Measurements from ENCODE around the gene CDH20.

DNA sequence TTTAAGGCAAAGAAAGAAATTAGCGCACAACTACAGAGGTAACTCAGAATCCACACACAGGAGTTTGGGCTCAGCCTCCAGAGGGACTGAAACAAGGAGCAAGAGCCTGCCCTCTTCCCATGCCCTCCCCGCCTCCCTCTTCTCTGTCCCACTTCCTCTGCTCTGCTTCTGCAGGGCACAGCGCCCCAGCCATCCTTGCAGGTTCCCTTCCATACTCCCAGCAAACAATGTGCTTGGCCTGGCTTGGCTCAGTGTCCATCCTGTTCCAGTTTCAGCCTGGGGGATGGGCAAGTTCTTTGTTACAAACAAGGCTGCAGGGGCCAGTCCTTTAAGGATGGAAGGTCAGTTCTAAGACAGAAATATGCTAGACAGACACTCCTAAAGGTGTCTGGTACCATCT, 133.5 kb downstream of the CDH20 start:
- TF ChIP-seq, protein P1, sequence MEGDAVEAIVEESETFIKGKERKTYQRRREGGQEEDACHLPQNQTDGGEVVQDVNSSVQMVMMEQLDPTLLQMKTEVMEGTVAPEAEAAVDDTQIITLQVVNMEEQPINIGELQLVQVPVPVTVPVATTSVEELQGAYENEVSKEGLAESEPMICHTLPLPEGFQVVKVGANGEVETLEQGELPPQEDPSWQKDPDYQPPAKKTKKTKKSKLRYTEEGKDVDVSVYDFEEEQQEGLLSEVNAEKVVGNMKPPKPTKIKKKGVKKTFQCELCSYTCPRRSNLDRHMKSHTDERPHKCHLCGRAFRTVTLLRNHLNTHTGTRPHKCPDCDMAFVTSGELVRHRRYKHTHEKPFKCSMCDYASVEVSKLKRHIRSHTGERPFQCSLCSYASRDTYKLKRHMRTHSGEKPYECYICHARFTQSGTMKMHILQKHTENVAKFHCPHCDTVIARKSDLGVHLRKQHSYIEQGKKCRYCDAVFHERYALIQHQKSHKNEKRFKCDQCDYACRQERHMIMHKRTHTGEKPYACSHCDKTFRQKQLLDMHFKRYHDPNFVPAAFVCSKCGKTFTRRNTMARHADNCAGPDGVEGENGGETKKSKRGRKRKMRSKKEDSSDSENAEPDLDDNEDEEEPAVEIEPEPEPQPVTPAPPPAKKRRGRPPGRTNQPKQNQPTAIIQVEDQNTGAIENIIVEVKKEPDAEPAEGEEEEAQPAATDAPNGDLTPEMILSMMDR (IDR thresholded peaks at IDR 0.05; ENCODE audit: low read depth, low read length, poor library complexity, severe bottlenecking) = no peak
- TF ChIP-seq EZH2phosphoT487 (IDR thresholded peaks at IDR 0.05; ENCODE audit: borderline replicate concordance, low read length) = no peak

Measured in DOHH2 (cell line).